Hematopoietic multipotent progenitor cell treated with erythropoietin and hydrocortisone succinate and interleukin-3 and kit ligand, for 4 days (in vitro differentiated cells): ENCODE results near the gene SLC22A14.
A peak's percentile ranks its signal among the peaks of the same experiment; 100 is the strongest.
"Not testable (repeated sequence)": the region's sequence is repeated elsewhere in the genome, so short reads cannot be mapped to it uniquely, and the experiment has no call there.

Source experiments
- DNase-seq: peaks from one replicate; pipeline ENCODE4 v3.0.0-alpha.2; 2015

Gene SLC22A14

GRCh38 chr3:38281895-38282686 lies at the start of gene SLC22A14:
TSS of gene SLC22A14 (plus strand) at chr3:38282294. CDS start at chr3:38306027, 23,733 bp downstream.
- no peak for DNase-seq

GRCh38 chr3:38232701-38233100 lies 49.4 kb upstream of the SLC22A14 start:
- DNase-seq: no peak

- no peak for DNase-seq
These were observed 46.6 kb upstream of the SLC22A14 start for GRCh38 chr3:38235466-38235865.

GRCh38 chr3:38238416-38239008 lies 43.6 kb upstream of the SLC22A14 start:
- DNase-seq: no peak

- not testable (repeated sequence) for DNase-seq
These were observed 39.3 kb upstream of the SLC22A14 start for GRCh38 chr3:38242812-38243211.

- DNase-seq: no peak
These were observed 36.2 kb upstream of the SLC22A14 start for GRCh38 chr3:38245930-38246329.

GRCh38 chr3:38247366-38248035 lies 34.6 kb upstream of the SLC22A14 start:
- DNase-seq: no peak

GRCh38 chr3:38250198-38250597 lies 31.9 kb upstream of the SLC22A14 start:
- DNase-seq: no peak

- DNase-seq: no peak
These were observed 30.9 kb upstream of the SLC22A14 start for GRCh38 chr3:38251197-38251596.

GRCh38 chr3:38253704-38254103 lies 28.4 kb upstream of the SLC22A14 start:
- no peak for DNase-seq

GRCh38 chr3:38254872-38255271 lies 27.2 kb upstream of the SLC22A14 start:
- DNase-seq: no peak

GRCh38 chr3:38255627-38256026 lies 26.5 kb upstream of the SLC22A14 start:
- no peak for DNase-seq

- DNase-seq: peak; percentile 39
These were observed 24.5 kb upstream of the SLC22A14 start for GRCh38 chr3:38257583-38257982.

GRCh38 chr3:38260474-38260873 lies 21.6 kb upstream of the SLC22A14 start:
- DNase-seq: no peak

GRCh38 chr3:38264353-38264771 lies 17.7 kb upstream of the SLC22A14 start:
- DNase-seq: peak; percentile 13

- peak; percentile 25 for DNase-seq
These were observed 17.3 kb upstream of the SLC22A14 start for GRCh38 chr3:38264779-38265178.

- DNase-seq: no peak
These were observed 16.3 kb upstream of the SLC22A14 start, which contains the start of gene SLC22A13 for GRCh38 chr3:38265604-38266307. TSS of gene SLC22A13 (plus strand) at chr3:38265812. CDS start at chr3:38265861, 49 bp downstream.

- no peak for DNase-seq
These were observed 15.3 kb upstream of the SLC22A14 start for GRCh38 chr3:38266810-38267209.

- peak; percentile 26 for DNase-seq
These were observed 14.4 kb upstream of the SLC22A14 start for GRCh38 chr3:38267662-38268061.

- DNase-seq: peak; percentile 33
These were observed 14.0 kb upstream of the SLC22A14 start for GRCh38 chr3:38268087-38268486.

- DNase-seq: peak; percentile 61
These were observed 13.6 kb upstream of the SLC22A14 start for GRCh38 chr3:38268522-38268921.

GRCh38 chr3:38270606-38271005 lies 11.5 kb upstream of the SLC22A14 start:
- DNase-seq: no peak

GRCh38 chr3:38271553-38271952 lies 10.5 kb upstream of the SLC22A14 start:
- DNase-seq: no peak
